ENCODE results near the gene SHB. TPM values are rescaled to one million over a fixed set of nuclear protein-coding genes. Genes with fewer than 3 reads are reported as not detected.

Gene SHB
- total RNA-seq, 1 donor: 19.9 TPM

DNA sequence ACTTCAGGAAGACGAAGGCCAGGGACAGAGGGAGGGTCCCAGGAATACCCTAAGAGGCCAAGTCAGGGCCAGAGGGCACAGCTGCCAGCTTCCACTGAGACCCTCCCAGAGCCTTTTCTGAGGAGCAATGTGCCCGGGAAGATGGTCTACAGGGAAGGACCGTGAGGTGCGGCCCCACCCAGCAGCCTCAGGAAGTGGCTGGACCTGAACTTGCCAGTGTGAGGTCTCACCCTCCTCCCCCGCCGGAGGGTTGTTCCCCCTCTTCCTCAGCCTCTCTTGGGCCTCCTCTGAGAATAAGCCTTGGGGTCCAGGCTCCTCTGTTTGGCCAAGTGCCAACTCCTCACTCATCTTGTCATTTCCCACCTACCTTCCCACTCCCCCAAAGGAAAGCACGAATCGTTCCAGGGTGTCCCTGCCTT, 151.7 kb downstream of the SHB start:
- TF ChIP-seq, protein P1, sequence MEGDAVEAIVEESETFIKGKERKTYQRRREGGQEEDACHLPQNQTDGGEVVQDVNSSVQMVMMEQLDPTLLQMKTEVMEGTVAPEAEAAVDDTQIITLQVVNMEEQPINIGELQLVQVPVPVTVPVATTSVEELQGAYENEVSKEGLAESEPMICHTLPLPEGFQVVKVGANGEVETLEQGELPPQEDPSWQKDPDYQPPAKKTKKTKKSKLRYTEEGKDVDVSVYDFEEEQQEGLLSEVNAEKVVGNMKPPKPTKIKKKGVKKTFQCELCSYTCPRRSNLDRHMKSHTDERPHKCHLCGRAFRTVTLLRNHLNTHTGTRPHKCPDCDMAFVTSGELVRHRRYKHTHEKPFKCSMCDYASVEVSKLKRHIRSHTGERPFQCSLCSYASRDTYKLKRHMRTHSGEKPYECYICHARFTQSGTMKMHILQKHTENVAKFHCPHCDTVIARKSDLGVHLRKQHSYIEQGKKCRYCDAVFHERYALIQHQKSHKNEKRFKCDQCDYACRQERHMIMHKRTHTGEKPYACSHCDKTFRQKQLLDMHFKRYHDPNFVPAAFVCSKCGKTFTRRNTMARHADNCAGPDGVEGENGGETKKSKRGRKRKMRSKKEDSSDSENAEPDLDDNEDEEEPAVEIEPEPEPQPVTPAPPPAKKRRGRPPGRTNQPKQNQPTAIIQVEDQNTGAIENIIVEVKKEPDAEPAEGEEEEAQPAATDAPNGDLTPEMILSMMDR (IDR thresholded peaks at IDR 0.05; ENCODE audit: insufficient read depth, low read depth, low read length): no peak
- no peak overlapping the region for H3K4me3 ChIP-seq (ENCODE audit: low read depth, low read length)
- no peak for DNase-seq (ENCODE audit: low read depth)

DNA sequence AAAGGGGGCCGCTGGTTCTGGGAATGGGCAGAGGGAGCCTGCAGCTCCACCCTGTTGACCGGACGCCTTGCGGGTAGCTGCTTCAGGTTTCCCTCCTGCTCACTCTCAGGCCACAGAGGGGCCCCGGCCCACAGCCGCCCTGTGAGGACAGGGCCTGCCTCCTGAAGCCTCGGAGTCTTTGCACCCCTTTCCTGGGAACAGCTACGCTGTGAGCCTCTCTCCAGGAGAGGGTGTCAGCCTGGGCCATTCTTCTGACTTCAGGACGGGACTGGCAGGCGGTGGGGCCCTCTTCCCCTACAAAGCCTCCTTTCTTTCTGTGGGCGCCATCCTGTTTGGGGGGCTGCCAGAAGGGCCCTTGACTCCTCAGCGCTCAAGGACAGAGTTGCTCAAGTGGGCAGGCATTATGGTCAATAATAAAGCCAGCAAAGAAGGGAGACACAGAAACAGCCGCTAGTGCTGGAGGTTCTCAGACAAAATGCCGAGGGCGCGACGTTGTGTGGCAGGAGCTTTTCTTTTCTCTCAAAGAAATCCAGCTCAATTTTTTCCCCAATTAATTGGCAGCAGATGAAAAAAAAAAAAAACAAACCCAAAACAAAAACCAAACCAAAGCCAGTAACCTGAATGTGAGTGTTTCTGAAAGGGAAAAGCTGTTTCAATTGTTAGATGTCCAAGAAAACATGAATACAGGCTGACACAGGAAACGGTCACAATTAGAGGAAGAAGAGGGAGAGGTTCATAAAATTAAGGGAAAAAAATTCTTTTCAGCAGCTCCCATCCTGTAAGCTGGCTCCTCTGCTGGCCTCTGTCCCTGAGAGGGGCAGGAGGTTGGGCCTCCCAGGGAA, 152.3 kb downstream of the SHB start:
- no peak overlapping the region for H3K4me3 ChIP-seq (ENCODE audit: low read depth, low read length)
- no peak for DNase-seq (ENCODE audit: low read depth)

GRCh38 chr9:37915911-37916470, 153.0 kb downstream of the SHB start:
- DNase-seq (ENCODE audit: low read depth): no peak
- TF ChIP-seq, protein P1 (IDR thresholded peaks at IDR 0.05; ENCODE audit: insufficient read depth, low read depth, low read length): no peak
- no peak overlapping the region for H3K4me3 ChIP-seq (ENCODE audit: low read depth, low read length)

More for the DNA sequence above, 152.3 kb downstream of the SHB start:
- TF ChIP-seq, protein P1 (IDR thresholded peaks at IDR 0.05; ENCODE audit: insufficient read depth, low read depth, low read length): no peak

- no peak overlapping the region for H3K4me3 ChIP-seq (ENCODE audit: low read depth, low read length)
- TF ChIP-seq, protein P1 (IDR thresholded peaks at IDR 0.05; ENCODE audit: insufficient read depth, low read depth, low read length): no peak
- DNase-seq (ENCODE audit: low read depth): no peak
These were observed 154.2 kb downstream of the SHB start for GRCh38 chr9:37914701-37915358.

DNA sequence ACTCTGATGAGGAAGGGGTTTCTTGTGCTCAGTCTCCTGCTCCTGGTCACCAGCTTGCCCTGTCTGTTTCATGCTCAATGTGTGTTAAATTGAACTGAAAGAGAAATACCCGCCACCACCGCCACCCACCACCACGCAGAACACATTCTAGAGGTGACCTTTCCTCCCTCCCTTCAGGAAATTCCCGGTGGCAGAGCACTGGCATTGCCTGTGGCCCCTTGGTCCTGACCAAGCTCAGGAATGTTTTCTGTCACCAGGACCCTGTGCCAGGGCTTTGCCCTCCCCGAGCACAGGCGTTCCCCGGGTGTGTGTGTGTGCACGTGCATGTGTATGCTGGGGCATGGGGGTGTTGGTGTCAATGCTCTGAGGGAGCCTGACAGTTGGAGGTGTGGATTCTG, 154.9 kb downstream of the SHB start:
- no peak for DNase-seq (ENCODE audit: low read depth)
- H3K4me3 ChIP-seq (ENCODE audit: low read depth, low read length): no peak overlapping the region
- TF ChIP-seq, protein P1 (IDR thresholded peaks at IDR 0.05; ENCODE audit: insufficient read depth, low read depth, low read length): no peak

GRCh38 chr9:37913480-37914153, 155.4 kb downstream of the SHB start:
- peak; percentile 80 for DNase-seq (ENCODE audit: low read depth)
- no peak overlapping the region for H3K4me3 ChIP-seq (ENCODE audit: low read depth, low read length)
- TF ChIP-seq, protein P1 (IDR thresholded peaks at IDR 0.05; ENCODE audit: insufficient read depth, low read depth, low read length): peak; percentile 99
